Endothelial cell (in vitro differentiated cells): Measurements from ENCODE around the gene NAV3. TPM values are rescaled to one million over a fixed set of nuclear protein-coding genes. Genes with fewer than 3 reads are reported as not detected.

Experiments used
- DNase-seq: peaks from one replicate; pipeline ENCODE4 v3.0.0; 2021; ENCODE audit warnings: low spot score
- H3K27ac Mint-ChIP-seq: one replicate; pipeline ENCODE4 v1.8.0; 2021; ENCODE audit warnings: mixed read lengths, inconsistent platforms; ENCODE audit not compliant: unreplicated experiment
- H3K27me3 Mint-ChIP-seq: one replicate; pipeline ENCODE4 v1.8.0; 2021; ENCODE audit warnings: mild to moderate bottlenecking, moderate library complexity, mixed read lengths, inconsistent platforms; ENCODE audit not compliant: unreplicated experiment
- H3K36me3 Mint-ChIP-seq: one replicate; pipeline ENCODE4 v1.8.0; 2021; ENCODE audit warnings: mild to moderate bottlenecking, low read depth, mixed read lengths, inconsistent platforms; ENCODE audit not compliant: unreplicated experiment
- H3K4me1 Mint-ChIP-seq: one replicate; pipeline ENCODE4 v1.8.0; 2021; ENCODE audit warnings: mild to moderate bottlenecking, mixed read lengths, inconsistent platforms; ENCODE audit not compliant: unreplicated experiment
- H3K4me3 Mint-ChIP-seq: one replicate; pipeline ENCODE4 v1.8.0; 2021; ENCODE audit warnings: mild to moderate bottlenecking, mixed read lengths, inconsistent platforms; ENCODE audit not compliant: unreplicated experiment
- H3K9me3 Mint-ChIP-seq: one replicate; pipeline ENCODE4 v1.8.0; 2021; ENCODE audit warnings: mixed read lengths, inconsistent platforms; ENCODE audit not compliant: unreplicated experiment
- CTCF ChIP-seq: fragments of 200-600 bp; sonication (generic); IDR thresholded peaks from one replicate; pipeline ENCODE4 v1.5.0; 2021; ENCODE audit warnings: antibody characterized with exemption; ENCODE audit not compliant: unreplicated experiment
- total RNA-seq: library from RNA; stranded (reverse); fragmentation: NEBNext Ultra II Directional; extraction: Animal tissue kit (Norgen Biotek cat#: 25700); gene quantifications from one replicate; pipeline ENCODE4 v1.2.1, GENCODE V29; 2021; ENCODE audit not compliant: unreplicated experiment

NAV3 gene
- total RNA-seq, 1 donor from 2014 or later, result 20.3 TPM

- H3K36me3 Mint-ChIP-seq, result no peaks in the 10 kb centered on the region
- H3K4me1 Mint-ChIP-seq, result peaks cover 51% of the 10 kb centered on the region
- H3K4me3 Mint-ChIP-seq, result peak overlapping the region; percentile 14
- TF ChIP-seq CTCF, result no peak
- H3K27ac Mint-ChIP-seq, result peak overlapping the region; percentile 96
- no peaks in the 10 kb centered on the region for H3K9me3 Mint-ChIP-seq
- no peak for DNase-seq
- peaks cover 13% of the 10 kb centered on the region for H3K27me3 Mint-ChIP-seq
These were observed 44.0 kb upstream of the NAV3 start for GRCh38 chr12:77786675-77787074.

GRCh38 chr12:77788231-77789168, 42.2 kb upstream of the NAV3 start:
- peaks cover 47% of the 10 kb centered on the region for H3K4me1 Mint-ChIP-seq
- no peaks in the 10 kb centered on the region for H3K9me3 Mint-ChIP-seq
- H3K36me3 Mint-ChIP-seq, result no peaks in the 10 kb centered on the region
- peaks cover 12% of the 10 kb centered on the region for H3K27me3 Mint-ChIP-seq
- peak overlapping the region; percentile 8 for H3K4me3 Mint-ChIP-seq
- no peak for DNase-seq
- TF ChIP-seq CTCF, result no peak
- H3K27ac Mint-ChIP-seq, result peak overlapping the region; percentile 74

GRCh38 chr12:77795699-77796098, 35.0 kb upstream of the NAV3 start:
- no peak overlapping the region for H3K27ac Mint-ChIP-seq
- H3K4me3 Mint-ChIP-seq, result no peak overlapping the region
- H3K4me1 Mint-ChIP-seq, result peaks cover 6% of the 10 kb centered on the region
- TF ChIP-seq CTCF, result no peak
- H3K9me3 Mint-ChIP-seq, result no peaks in the 10 kb centered on the region
- H3K36me3 Mint-ChIP-seq, result no peaks in the 10 kb centered on the region
- no peak for DNase-seq
- no peaks in the 10 kb centered on the region for H3K27me3 Mint-ChIP-seq

- Mint-ChIP-seq H3K4me3 (no peak overlapping the region), H3K36me3 (no peaks in the 10 kb centered on the region), H3K4me1 (no peaks in the 10 kb centered on the region), H3K9me3 (no peaks in the 10 kb centered on the region), H3K27ac (no peak overlapping the region), H3K27me3 (no peaks in the 10 kb centered on the region)
- no peak for DNase-seq
- no peak for TF ChIP-seq CTCF
These were observed 33.9 kb upstream of the NAV3 start for GRCh38 chr12:77796775-77797174.

- no peak for TF ChIP-seq CTCF
- no peak for DNase-seq
- no peaks in the 10 kb centered on the region for H3K9me3 Mint-ChIP-seq
- no peaks in the 10 kb centered on the region for H3K27me3 Mint-ChIP-seq
- no peak overlapping the region for H3K27ac Mint-ChIP-seq
- H3K4me3 Mint-ChIP-seq, result no peak overlapping the region
- H3K4me1 Mint-ChIP-seq, result peaks cover 3% of the 10 kb centered on the region
- no peaks in the 10 kb centered on the region for H3K36me3 Mint-ChIP-seq
These were observed 30.2 kb upstream of the NAV3 start for GRCh38 chr12:77800501-77800900.
